HL-60 (cell line): ENCODE results near the gene INPP4B.

Source experiments
- DNase-seq, 2 experiments: peaks; one replicate each; pipeline ENCODE4 v3.0.0-alpha.2; 2010 to 2020; ENCODE audit warnings: low read depth in 1 of 2, low spot score in 1 of 2
- H3K27ac ChIP-seq: fragments of 250-450 bp; sonication (Bioruptor Pico); replicated peaks from 2 replicates; pipeline ENCODE4 v1.5.1; 2020; ENCODE audit warnings: mild to moderate bottlenecking, moderate library complexity
- H3K27me3 ChIP-seq: fragments of 250-450 bp; sonication (Bioruptor Pico); 2 replicates; pipeline ENCODE4 v1.5.1; 2021; ENCODE audit warnings: mild to moderate bottlenecking, moderate library complexity; ENCODE audit not compliant: insufficient read depth, poor library complexity, severe bottlenecking
- H3K4me3 ChIP-seq: replicated peaks from 2 replicates; pipeline ENCODE4 v1.5.1; 2011; ENCODE audit warnings: mild to moderate bottlenecking, control low read depth, low read length; ENCODE audit not compliant: insufficient read depth
- CTCF ChIP-seq: IDR thresholded peaks from one replicate; pipeline ENCODE4 v1.5.1; 2011; ENCODE audit warnings: low read length, control low read depth, inconsistent platforms; ENCODE audit not compliant: insufficient read depth
- GABPA ChIP-seq: IDR thresholded peaks from 2 replicates; pipeline ENCODE4 v1.6.1; 2012; ENCODE audit warnings: low read depth
- POLR2AphosphoS5 ChIP-seq: IDR thresholded peaks from 2 replicates; pipeline ENCODE4 v1.6.1; 2012; ENCODE audit warnings: low read depth
- REST ChIP-seq: IDR thresholded peaks from 2 replicates; pipeline ENCODE4 v1.6.1; 2012; ENCODE audit warnings: low read depth; ENCODE audit not compliant: insufficient replicate concordance
- SPI1 ChIP-seq: IDR thresholded peaks from 2 replicates; pipeline ENCODE4 v1.6.1; 2012; ENCODE audit warnings: low read depth, mild to moderate bottlenecking, borderline replicate concordance

Gene INPP4B

GRCh38 chr4:142579443-142579842, 266.7 kb downstream of the INPP4B start:
- DNase-seq = no peak
- Histone ChIP-seq H3K27ac (no peak overlapping the region), H3K27me3 (no peaks in the 10 kb centered on the region), H3K4me3 (no peak overlapping the region)
- TF ChIP-seq CTCF = no peak
- no peak for TF ChIP-seq GABPA

GRCh38 chr4:142574306-142574705, 271.8 kb downstream of the INPP4B start:
- DNase-seq = no peak
- TF ChIP-seq CTCF = no peak
- no peak for TF ChIP-seq SPI1
- TF ChIP-seq REST = no peak
- no peak for TF ChIP-seq POLR2AphosphoS5
- TF ChIP-seq GABPA = no peak
- Histone ChIP-seq H3K27me3 (no peaks in the 10 kb centered on the region), H3K27ac (no peak overlapping the region), H3K4me3 (no peak overlapping the region)

- Histone ChIP-seq H3K27ac (no peak overlapping the region), H3K4me3 (no peak overlapping the region), H3K27me3 (no peaks in the 10 kb centered on the region)
- TF ChIP-seq CTCF (no peak), SPI1 (no peak), GABPA (no peak), POLR2AphosphoS5 (no peak), REST (no peak)
- no peak for DNase-seq
These were observed 274.0 kb downstream of the INPP4B start for GRCh38 chr4:142572071-142572470.
